ENCODE data around the gene AKIP1.

Gene AKIP1

GRCh38 chr11:8914661-8915018 lies 3.7 kb downstream of the AKIP1 start:
- Histone ChIP-seq H3K4me1 (ENCODE audit: control insufficient read depth, insufficient read depth, low read length, poor library complexity, severe bottlenecking) (peaks cover 9% of the 10 kb centered on the region), H3K9me3 (ENCODE audit: control insufficient read depth, low read length) (no peaks in the 10 kb centered on the region), H3K27ac (ENCODE audit: insufficient read depth, low read length, poor library complexity, severe bottlenecking) (no peak overlapping the region), H3K36me3 (ENCODE audit: control insufficient read depth, insufficient read depth, low read length) (peaks cover 4% of the 10 kb centered on the region), H3K27me3 (replicated peaks; ENCODE audit: control insufficient read depth, insufficient read depth, low read length, poor library complexity, severe bottlenecking) (no peaks in the 10 kb centered on the region), H3K4me3 (ENCODE audit: insufficient read depth, low read depth, low read length, poor library complexity, severe bottlenecking) (peak overlapping the region; percentile 35)
- no peak for DNase-seq

- Histone ChIP-seq H3K27ac (ENCODE audit: insufficient read depth, low read length, poor library complexity, severe bottlenecking) (no peak overlapping the region), H3K36me3 (ENCODE audit: control insufficient read depth, insufficient read depth, low read length) (peaks cover 4% of the 10 kb centered on the region), H3K4me1 (ENCODE audit: control insufficient read depth, insufficient read depth, low read length, poor library complexity, severe bottlenecking) (peaks cover 9% of the 10 kb centered on the region), H3K27me3 (replicated peaks; ENCODE audit: control insufficient read depth, insufficient read depth, low read length, poor library complexity, severe bottlenecking) (no peaks in the 10 kb centered on the region), H3K4me3 (ENCODE audit: insufficient read depth, low read depth, low read length, poor library complexity, severe bottlenecking) (no peak overlapping the region), H3K9me3 (ENCODE audit: control insufficient read depth, low read length) (no peaks in the 10 kb centered on the region)
- DNase-seq: no peak
Measured at GRCh38 chr11:8917157-8917825, 6.3 kb downstream of the AKIP1 start.

GRCh38 chr11:8922691-8923090 lies 11.7 kb downstream of the AKIP1 start:
- Histone ChIP-seq H3K27me3 (replicated peaks; ENCODE audit: control insufficient read depth, insufficient read depth, low read length, poor library complexity, severe bottlenecking) (no peaks in the 10 kb centered on the region), H3K4me1 (ENCODE audit: control insufficient read depth, insufficient read depth, low read length, poor library complexity, severe bottlenecking) (no peaks in the 10 kb centered on the region), H3K4me3 (ENCODE audit: insufficient read depth, low read depth, low read length, poor library complexity, severe bottlenecking) (no peak overlapping the region), H3K36me3 (ENCODE audit: control insufficient read depth, insufficient read depth, low read length) (peaks cover 8% of the 10 kb centered on the region), H3K27ac (ENCODE audit: insufficient read depth, low read length, poor library complexity, severe bottlenecking) (no peak overlapping the region), H3K9me3 (ENCODE audit: control insufficient read depth, low read length) (no peaks in the 10 kb centered on the region)
- DNase-seq: no peak

- no peaks in the 10 kb centered on the region for H3K4me1 ChIP-seq (ENCODE audit: control insufficient read depth, insufficient read depth, low read length, poor library complexity, severe bottlenecking)
- DNase-seq: no peak
- no peaks in the 10 kb centered on the region for H3K27me3 ChIP-seq (replicated peaks; ENCODE audit: control insufficient read depth, insufficient read depth, low read length, poor library complexity, severe bottlenecking)
Measured at GRCh38 chr11:8925711-8926110, 14.7 kb downstream of the AKIP1 start.

GRCh38 chr11:8926236-8926635 lies 15.2 kb downstream of the AKIP1 start:
- no peaks in the 10 kb centered on the region for H3K4me1 ChIP-seq (ENCODE audit: control insufficient read depth, insufficient read depth, low read length, poor library complexity, severe bottlenecking)
- no peaks in the 10 kb centered on the region for H3K9me3 ChIP-seq (ENCODE audit: control insufficient read depth, low read length)
- no peak for DNase-seq
- H3K4me3 ChIP-seq (ENCODE audit: insufficient read depth, low read depth, low read length, poor library complexity, severe bottlenecking): no peak overlapping the region
- H3K36me3 ChIP-seq (ENCODE audit: control insufficient read depth, insufficient read depth, low read length): peaks cover 4% of the 10 kb centered on the region
- no peak overlapping the region for H3K27ac ChIP-seq (ENCODE audit: insufficient read depth, low read length, poor library complexity, severe bottlenecking)
- H3K27me3 ChIP-seq (replicated peaks; ENCODE audit: control insufficient read depth, insufficient read depth, low read length, poor library complexity, severe bottlenecking): no peaks in the 10 kb centered on the region

More at GRCh38 chr11:8925711-8926110, 14.7 kb downstream of the AKIP1 start:
- Histone ChIP-seq H3K27ac (ENCODE audit: insufficient read depth, low read length, poor library complexity, severe bottlenecking) (no peak overlapping the region), H3K9me3 (ENCODE audit: control insufficient read depth, low read length) (no peaks in the 10 kb centered on the region), H3K4me3 (ENCODE audit: insufficient read depth, low read depth, low read length, poor library complexity, severe bottlenecking) (no peak overlapping the region), H3K36me3 (ENCODE audit: control insufficient read depth, insufficient read depth, low read length) (peaks cover 4% of the 10 kb centered on the region)

GRCh38 chr11:8927233-8927632 lies 16.2 kb downstream of the AKIP1 start:
- Histone ChIP-seq H3K4me1 (ENCODE audit: control insufficient read depth, insufficient read depth, low read length, poor library complexity, severe bottlenecking) (no peaks in the 10 kb centered on the region), H3K27ac (ENCODE audit: insufficient read depth, low read length, poor library complexity, severe bottlenecking) (no peak overlapping the region), H3K4me3 (ENCODE audit: insufficient read depth, low read depth, low read length, poor library complexity, severe bottlenecking) (no peak overlapping the region), H3K36me3 (ENCODE audit: control insufficient read depth, insufficient read depth, low read length) (peaks cover 4% of the 10 kb centered on the region), H3K27me3 (replicated peaks; ENCODE audit: control insufficient read depth, insufficient read depth, low read length, poor library complexity, severe bottlenecking) (no peaks in the 10 kb centered on the region), H3K9me3 (ENCODE audit: control insufficient read depth, low read length) (no peaks in the 10 kb centered on the region)
- no peak for DNase-seq

- Histone ChIP-seq H3K4me3 (ENCODE audit: insufficient read depth, low read depth, low read length, poor library complexity, severe bottlenecking) (no peak overlapping the region), H3K27me3 (replicated peaks; ENCODE audit: control insufficient read depth, insufficient read depth, low read length, poor library complexity, severe bottlenecking) (no peaks in the 10 kb centered on the region), H3K36me3 (ENCODE audit: control insufficient read depth, insufficient read depth, low read length) (no peaks in the 10 kb centered on the region), H3K27ac (ENCODE audit: insufficient read depth, low read length, poor library complexity, severe bottlenecking) (no peak overlapping the region), H3K4me1 (ENCODE audit: control insufficient read depth, insufficient read depth, low read length, poor library complexity, severe bottlenecking) (no peaks in the 10 kb centered on the region), H3K9me3 (ENCODE audit: control insufficient read depth, low read length) (no peaks in the 10 kb centered on the region)
- DNase-seq: no peak
Measured at GRCh38 chr11:8928205-8928604, 17.2 kb downstream of the AKIP1 start.

- Histone ChIP-seq H3K27ac (ENCODE audit: insufficient read depth, low read length, poor library complexity, severe bottlenecking) (no peak overlapping the region), H3K4me3 (ENCODE audit: insufficient read depth, low read depth, low read length, poor library complexity, severe bottlenecking) (no peak overlapping the region), H3K9me3 (ENCODE audit: control insufficient read depth, low read length) (no peaks in the 10 kb centered on the region), H3K27me3 (replicated peaks; ENCODE audit: control insufficient read depth, insufficient read depth, low read length, poor library complexity, severe bottlenecking) (no peaks in the 10 kb centered on the region), H3K36me3 (ENCODE audit: control insufficient read depth, insufficient read depth, low read length) (no peaks in the 10 kb centered on the region), H3K4me1 (ENCODE audit: control insufficient read depth, insufficient read depth, low read length, poor library complexity, severe bottlenecking) (no peaks in the 10 kb centered on the region)
- no peak for DNase-seq
Measured at GRCh38 chr11:8928981-8929615, 18.1 kb downstream of the AKIP1 start.

- no peak overlapping the region for H3K4me3 ChIP-seq (ENCODE audit: insufficient read depth, low read depth, low read length, poor library complexity, severe bottlenecking)
- DNase-seq: no peak
- H3K9me3 ChIP-seq (ENCODE audit: control insufficient read depth, low read length): no peaks in the 10 kb centered on the region
- no peaks in the 10 kb centered on the region for H3K36me3 ChIP-seq (ENCODE audit: control insufficient read depth, insufficient read depth, low read length)
- H3K27me3 ChIP-seq (replicated peaks; ENCODE audit: control insufficient read depth, insufficient read depth, low read length, poor library complexity, severe bottlenecking): no peaks in the 10 kb centered on the region
- H3K4me1 ChIP-seq (ENCODE audit: control insufficient read depth, insufficient read depth, low read length, poor library complexity, severe bottlenecking): no peaks in the 10 kb centered on the region
- no peak overlapping the region for H3K27ac ChIP-seq (ENCODE audit: insufficient read depth, low read length, poor library complexity, severe bottlenecking)
Measured at GRCh38 chr11:8930456-8931175, 19.6 kb downstream of the AKIP1 start.

- DNase-seq: no peak
- Histone ChIP-seq H3K27ac (ENCODE audit: insufficient read depth, low read length, poor library complexity, severe bottlenecking) (no peak within 1 kb of the TSS), H3K4me3 (ENCODE audit: insufficient read depth, low read depth, low read length, poor library complexity, severe bottlenecking) (no peak within 1 kb of the TSS), H3K27me3 (replicated peaks; ENCODE audit: control insufficient read depth, insufficient read depth, low read length, poor library complexity, severe bottlenecking) (no peaks in the 10 kb centered on the region), H3K9me3 (ENCODE audit: control insufficient read depth, low read length) (no peaks in the 10 kb centered on the region), H3K36me3 (ENCODE audit: control insufficient read depth, insufficient read depth, low read length) (no peaks in the 10 kb centered on the region), H3K4me1 (ENCODE audit: control insufficient read depth, insufficient read depth, low read length, poor library complexity, severe bottlenecking) (no peaks in the 10 kb centered on the region)
Measured at GRCh38 chr11:8932564-8933180, 21.7 kb downstream of the AKIP1 start, which contains the start of gene C11orf16. TSS of gene C11orf16 (minus strand) at chr11:8932947. CDS start at chr11:8932308, 639 bp downstream.

Data from effector memory CD4-positive, alpha-beta T cell (primary cell).